ENCODE data around the gene SLITRK6. TPM values are rescaled to one million over a fixed set of nuclear protein-coding genes. Genes with fewer than 3 reads are reported as not detected.
"Not testable (repeated sequence)": the region's sequence is repeated elsewhere in the genome, so short reads cannot be mapped to it uniquely, and the experiment has no call there.

SLITRK6 gene
- total RNA-seq, 2 donors from 2014 or later, result 2.6 to 8.2 TPM

DNA sequence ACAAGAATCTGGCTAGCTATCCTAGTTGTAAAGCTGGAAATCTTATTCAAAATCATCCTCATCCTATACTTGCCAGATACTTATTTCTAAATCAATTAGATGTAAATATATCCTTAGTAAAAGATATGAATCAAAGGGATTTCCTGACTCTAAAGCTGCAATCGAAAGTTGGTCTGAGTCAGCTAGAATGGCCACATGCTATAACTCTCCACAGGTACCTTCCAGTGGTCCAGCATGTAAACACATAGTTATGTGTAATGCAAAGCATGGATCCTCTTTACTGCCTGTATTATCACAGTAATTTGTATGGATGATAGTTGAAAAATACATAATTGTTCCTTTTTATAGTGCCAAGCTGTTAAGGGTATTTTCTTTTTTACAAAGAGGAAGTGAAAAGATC is 27.4 kb downstream of the SLITRK6 start:
- Histone ChIP-seq H3K9ac (ENCODE audit: low read depth in 2 of 2, low read length in 2 of 2) (no peak overlapping the region), H3K4me1 (no peaks in the 10 kb centered on the region), H3K36me3 (no peaks in the 10 kb centered on the region), H3K27me3 (no peaks in the 10 kb centered on the region), H3K4me3 (no peak overlapping the region), H3K27ac (no peak overlapping the region), H3K9me3 (no peaks in the 10 kb centered on the region)
- TF ChIP-seq, protein P1, sequence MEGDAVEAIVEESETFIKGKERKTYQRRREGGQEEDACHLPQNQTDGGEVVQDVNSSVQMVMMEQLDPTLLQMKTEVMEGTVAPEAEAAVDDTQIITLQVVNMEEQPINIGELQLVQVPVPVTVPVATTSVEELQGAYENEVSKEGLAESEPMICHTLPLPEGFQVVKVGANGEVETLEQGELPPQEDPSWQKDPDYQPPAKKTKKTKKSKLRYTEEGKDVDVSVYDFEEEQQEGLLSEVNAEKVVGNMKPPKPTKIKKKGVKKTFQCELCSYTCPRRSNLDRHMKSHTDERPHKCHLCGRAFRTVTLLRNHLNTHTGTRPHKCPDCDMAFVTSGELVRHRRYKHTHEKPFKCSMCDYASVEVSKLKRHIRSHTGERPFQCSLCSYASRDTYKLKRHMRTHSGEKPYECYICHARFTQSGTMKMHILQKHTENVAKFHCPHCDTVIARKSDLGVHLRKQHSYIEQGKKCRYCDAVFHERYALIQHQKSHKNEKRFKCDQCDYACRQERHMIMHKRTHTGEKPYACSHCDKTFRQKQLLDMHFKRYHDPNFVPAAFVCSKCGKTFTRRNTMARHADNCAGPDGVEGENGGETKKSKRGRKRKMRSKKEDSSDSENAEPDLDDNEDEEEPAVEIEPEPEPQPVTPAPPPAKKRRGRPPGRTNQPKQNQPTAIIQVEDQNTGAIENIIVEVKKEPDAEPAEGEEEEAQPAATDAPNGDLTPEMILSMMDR (IDR thresholded peaks at IDR 0.05), result no peak
- intact Hi-C loops (cut with DNase I), result no loop called here
- DNase-seq, result no peak

- no peaks in the 10 kb centered on the region for H3K27me3 ChIP-seq
- no peak overlapping the region for H3K27ac ChIP-seq
- H3K4me3 ChIP-seq, result no peak overlapping the region
- no peak for DNase-seq
- no peaks in the 10 kb centered on the region for H3K4me1 ChIP-seq
- no peak overlapping the region for H3K9ac ChIP-seq (ENCODE audit: low read depth in 2 of 2, low read length in 2 of 2)
- intact Hi-C loops (cut with DNase I), result no loop called here
- no peaks in the 10 kb centered on the region for H3K36me3 ChIP-seq
- no peaks in the 10 kb centered on the region for H3K9me3 ChIP-seq
- TF ChIP-seq, protein P1 (IDR thresholded peaks at IDR 0.05), result no peak
Observed at GRCh38 chr13:85768946-85769345, 30.3 kb downstream of the SLITRK6 start.

- Histone ChIP-seq H3K9me3 (no peaks in the 10 kb centered on the region), H3K4me3 (no peak overlapping the region), H3K9ac (ENCODE audit: low read depth in 2 of 2, low read length in 2 of 2) (no peak overlapping the region), H3K4me1 (no peaks in the 10 kb centered on the region), H3K36me3 (no peaks in the 10 kb centered on the region), H3K27ac (no peak overlapping the region), H3K27me3 (no peaks in the 10 kb centered on the region)
- TF ChIP-seq, protein P1 (IDR thresholded peaks at IDR 0.05), result no peak
- intact Hi-C loops (cut with DNase I), result no loop called here
- no peak for DNase-seq
Observed at GRCh38 chr13:85755123-85755522, 44.1 kb downstream of the SLITRK6 start.

GRCh38 chr13:85743201-85743770 is 55.9 kb downstream of the SLITRK6 start:
- DNase-seq; H3K27me3 ChIP-seq; H3K36me3 ChIP-seq; H3K4me3 ChIP-seq; H3K9me3 ChIP-seq; intact Hi-C loops (cut with DNase I); H3K9ac ChIP-seq (ENCODE audit: low read depth in 2 of 2, low read length in 2 of 2); H3K4me1 ChIP-seq; H3K27ac ChIP-seq: not testable (repeated sequence)

Measured in colonic mucosa (tissue), 4 donors.